GM18505 (cell line): ENCODE results near the gene KLHL3.
"Not testable (repeated sequence)": the region's sequence is repeated elsewhere in the genome, so short reads cannot be mapped to it uniquely, and the experiment has no call there.

ENCODE experiments used
- ATAC-seq: cut with Tn5 transposase; IDR thresholded peaks from one replicate; pipeline ENCODE4 v1.9.1; 2021; ENCODE audit not compliant: unreplicated experiment
- POLR2A ChIP-seq: IDR thresholded peaks from 4 replicates; pipeline ENCODE4 v1.6.1; 2011; ENCODE audit warnings: borderline replicate concordance; ENCODE audit not compliant: insufficient read depth, insufficient read length; ENCODE audit errors: extremely low read depth

KLHL3 gene

DNA sequence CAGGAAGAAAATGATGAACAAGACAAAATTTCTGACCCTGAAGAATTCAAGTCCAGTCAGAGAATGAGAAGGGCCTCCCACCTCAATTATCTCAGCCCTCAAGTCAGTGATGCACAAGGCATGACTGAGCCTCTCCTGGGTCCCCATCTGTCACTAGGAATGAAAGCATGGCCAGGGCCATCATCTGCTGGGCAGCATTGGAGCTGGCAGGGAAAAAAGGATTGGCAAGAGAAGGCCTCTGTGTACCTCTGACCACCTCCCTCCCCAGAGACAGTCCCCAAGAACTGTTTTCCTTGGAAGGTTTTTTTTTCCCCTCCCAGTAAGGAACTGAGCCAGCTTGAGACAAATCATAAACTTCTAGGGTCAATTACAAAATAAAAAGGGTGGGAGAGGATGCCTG lies 76.7 kb downstream of the KLHL3 start:
- no peak for ATAC-seq
- no peak for TF ChIP-seq POLR2A

- ATAC-seq: no peak
- no peak for TF ChIP-seq POLR2A
Observed at GRCh38 chr5:137658324-137658723, 77.6 kb downstream of the KLHL3 start.

- no peak for TF ChIP-seq POLR2A
Observed at GRCh38 chr5:137657073-137657472, 78.8 kb downstream of the KLHL3 start.

DNA sequence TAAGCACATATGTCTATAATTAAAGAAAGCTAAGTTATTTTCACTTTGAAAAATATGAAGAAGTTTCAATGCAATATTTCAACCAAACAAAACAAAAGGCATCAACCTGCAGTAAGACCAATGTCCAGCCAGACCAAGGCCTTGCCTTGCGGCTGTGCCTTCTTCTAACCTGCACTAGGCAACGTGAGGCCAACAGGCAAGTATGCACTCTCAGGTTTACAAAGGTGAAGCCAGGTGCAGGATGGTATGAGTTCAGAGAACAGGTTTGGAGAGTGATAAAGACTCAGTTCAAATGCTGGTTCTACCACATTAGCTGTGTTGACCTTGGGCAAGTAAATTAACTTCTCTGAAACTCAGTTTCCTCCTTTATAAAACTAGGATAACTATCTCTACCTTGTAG lies 79.3 kb downstream of the KLHL3 start:
- TF ChIP-seq POLR2A: no peak
- no peak for ATAC-seq

More at GRCh38 chr5:137657073-137657472, 78.8 kb downstream of the KLHL3 start:
- no peak for ATAC-seq

GRCh38 chr5:137651022-137651421 lies 84.9 kb downstream of the KLHL3 start:
- TF ChIP-seq POLR2A: no peak
- no peak for ATAC-seq

- no peak for ATAC-seq
- TF ChIP-seq POLR2A: no peak
Observed at GRCh38 chr5:137649228-137649935, 86.5 kb downstream of the KLHL3 start.

GRCh38 chr5:137648361-137648760 lies 87.5 kb downstream of the KLHL3 start:
- ATAC-seq: no peak
- no peak for TF ChIP-seq POLR2A

DNA sequence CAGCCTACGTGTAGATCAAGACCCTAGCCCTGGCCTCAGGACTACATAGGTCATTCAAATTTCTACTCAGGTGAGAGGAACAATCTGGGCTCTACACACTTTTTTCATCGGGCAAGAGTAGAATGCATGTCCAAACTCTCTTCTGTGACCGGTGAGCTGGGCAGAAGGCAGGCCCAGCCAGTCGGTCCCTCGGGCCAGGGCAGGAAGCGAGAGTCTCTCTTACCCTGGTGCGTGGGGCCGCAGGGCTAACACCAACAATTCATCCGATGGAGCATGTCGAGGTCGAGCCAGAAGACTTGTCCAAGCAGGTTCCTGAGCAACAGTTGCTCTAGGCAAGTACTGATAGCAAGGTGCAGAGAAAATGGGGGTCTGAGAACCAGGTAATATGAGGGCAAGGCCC lies 88.5 kb downstream of the KLHL3 start:
- ATAC-seq: no peak
- TF ChIP-seq POLR2A: no peak

DNA sequence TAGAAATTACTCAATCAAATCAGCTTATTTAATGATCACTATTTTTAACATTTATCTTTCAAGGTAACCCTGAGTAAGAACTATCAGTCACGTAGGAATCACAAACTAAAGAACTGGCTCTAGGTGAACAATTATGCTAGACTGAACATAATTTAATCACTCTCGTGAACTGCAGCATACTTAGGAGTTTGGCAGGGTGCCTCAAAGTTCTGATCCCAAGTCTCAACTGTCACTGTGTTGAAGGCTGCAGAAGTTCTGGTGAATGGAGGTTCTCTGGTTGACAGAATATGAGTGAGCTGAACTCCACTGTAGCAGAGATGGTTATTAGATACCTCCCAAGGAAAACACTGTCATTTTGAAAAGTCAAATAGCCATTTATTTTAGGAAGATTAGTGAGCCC lies 89.1 kb downstream of the KLHL3 start:
- no peak for TF ChIP-seq POLR2A
- no peak for ATAC-seq

- ATAC-seq: not testable (repeated sequence)
Observed at GRCh38 chr5:137643081-137643480, 92.8 kb downstream of the KLHL3 start.

DNA sequence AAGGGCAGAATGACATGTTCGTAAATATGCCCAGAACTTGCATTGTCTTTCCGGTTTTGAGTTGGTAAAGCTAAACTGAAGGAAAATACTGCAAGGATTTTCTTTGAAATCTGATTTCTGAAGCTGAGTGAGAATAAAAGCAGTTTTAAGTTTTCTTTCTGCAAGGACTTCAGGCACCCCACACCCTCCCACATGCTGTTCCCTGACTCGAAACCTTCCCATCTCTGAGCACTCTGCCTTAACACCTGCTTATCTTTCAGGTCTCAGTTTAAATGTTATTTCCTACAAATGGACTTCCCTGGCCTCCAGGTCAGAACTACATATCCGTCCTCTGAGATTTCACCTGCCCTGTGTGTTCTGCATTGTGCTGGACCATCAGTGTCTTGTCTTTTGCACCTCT lies 93.8 kb downstream of the KLHL3 start:
- no peak for ATAC-seq
- TF ChIP-seq POLR2A: no peak

- ATAC-seq: no peak
- no peak for TF ChIP-seq POLR2A
Observed at GRCh38 chr5:137641148-137641547, 94.7 kb downstream of the KLHL3 start.

DNA sequence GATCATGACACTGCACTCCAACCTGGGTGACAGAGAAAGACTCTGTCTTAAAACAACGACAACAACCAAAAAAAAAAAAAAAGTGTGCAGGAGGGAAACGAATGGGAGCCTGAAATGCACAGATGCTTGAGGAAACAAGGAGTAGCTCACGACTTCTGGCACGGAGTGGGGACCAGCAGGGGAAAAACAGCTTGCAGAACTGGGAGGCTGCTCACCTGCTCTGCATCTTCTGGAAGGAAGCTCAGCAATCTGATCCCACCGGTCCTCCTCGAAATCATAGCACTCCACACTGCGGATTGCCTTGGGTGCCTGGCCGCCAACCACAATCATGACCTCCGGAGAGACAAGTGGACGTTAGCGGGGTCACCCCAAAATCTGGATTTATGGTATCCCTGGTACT lies 96.2 kb downstream of the KLHL3 start:
- no peak for TF ChIP-seq POLR2A
- ATAC-seq: no peak

DNA sequence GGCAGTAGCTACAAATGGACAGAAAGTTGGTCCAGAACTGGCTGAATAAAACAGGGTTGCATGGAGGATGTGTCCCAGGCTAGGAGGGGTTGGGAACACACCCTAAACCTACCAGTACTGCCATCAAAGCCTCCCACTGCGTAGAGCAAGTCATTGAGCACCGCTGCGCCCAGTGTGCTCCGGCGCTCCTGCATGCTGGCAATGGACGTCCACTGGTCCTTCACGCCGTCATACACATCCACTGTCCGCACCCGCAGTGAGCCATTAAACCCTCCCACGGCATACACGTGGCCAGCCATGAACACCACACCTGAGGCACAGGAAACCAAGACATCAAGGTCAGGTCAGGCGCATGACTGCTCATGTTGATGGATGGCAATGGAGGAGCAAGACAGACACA lies 97.0 kb downstream of the KLHL3 start:
- ATAC-seq: no peak
- TF ChIP-seq POLR2A: no peak

- no peak for ATAC-seq
Observed at GRCh38 chr5:137636830-137637714, 98.8 kb downstream of the KLHL3 start.

DNA sequence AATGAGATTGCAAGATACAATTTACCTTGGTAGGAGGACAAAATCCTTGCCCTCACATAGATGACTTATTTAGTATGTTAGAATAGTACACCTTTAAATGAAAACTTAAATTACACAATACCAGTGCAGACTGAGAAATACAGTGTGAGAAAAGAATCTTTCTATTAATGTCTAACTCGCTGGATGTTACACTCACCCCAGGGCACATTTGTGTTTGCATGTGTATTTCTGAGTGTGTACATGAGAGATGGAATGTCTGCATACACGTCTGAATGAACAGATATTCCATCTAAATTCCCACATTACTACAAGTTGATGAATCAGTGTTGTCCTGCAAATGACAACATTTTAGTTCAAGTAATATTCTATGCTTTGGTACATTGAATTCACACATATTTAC lies 99.8 kb downstream of the KLHL3 start:
- ATAC-seq: no peak
- TF ChIP-seq POLR2A: no peak

More at GRCh38 chr5:137636830-137637714, 98.8 kb downstream of the KLHL3 start:
- TF ChIP-seq POLR2A: no peak
